CD8-positive, alpha-beta memory T cell (primary cell): ENCODE measurements around the gene MGAT4B. TPM values are rescaled to one million over a fixed set of nuclear protein-coding genes. Genes with fewer than 3 reads are reported as not detected.

ENCODE experiments used
- CTCF ChIA-PET: fragments of 350-600 bp; sonication (Branson Sonifier 250); formaldehyde crosslinking; loops from one replicate; lab custom pipeline; 2021; ENCODE audit warnings: antibody characterized with exemption; lab: Charles Lee
- POLR2A ChIA-PET: fragments of 350-600 bp; sonication (Branson Sonifier 250); formaldehyde crosslinking; loops from one replicate; lab custom pipeline; 2021; ENCODE audit warnings: antibody characterized with exemption; lab: Charles Lee
- DNase-seq, 5 donors: peaks; one replicate each; pipeline versions ENCODE4 v3.0.0 to v3.0.0-alpha.2; 2020 to 2022; ENCODE audit warnings: mixed read lengths in 1 of 5
- H3K27ac ChIP-seq: one replicate; pipeline ENCODE4 v1.7.0; 2013; ENCODE audit warnings: low read depth, mild to moderate bottlenecking, low read length, moderate library complexity
- H3K27me3 ChIP-seq: 2 replicates; pipeline ENCODE4 v1.7.0; 2013; ENCODE audit warnings: low read length, mild to moderate bottlenecking; ENCODE audit not compliant: insufficient read depth, poor library complexity, severe bottlenecking
- H3K36me3 ChIP-seq: 2 replicates; pipeline ENCODE4 v1.7.0; 2013; ENCODE audit warnings: mild to moderate bottlenecking, low read length, moderate library complexity; ENCODE audit not compliant: insufficient read depth
- H3K4me1 ChIP-seq: 2 replicates; pipeline ENCODE4 v1.7.0; 2013; ENCODE audit warnings: mild to moderate bottlenecking, low read length, moderate library complexity; ENCODE audit not compliant: insufficient read depth
- H3K4me3 ChIP-seq: 2 replicates; pipeline ENCODE4 v1.7.0; 2013; ENCODE audit warnings: mild to moderate bottlenecking, low read length
- H3K9me3 ChIP-seq: 2 replicates; pipeline ENCODE4 v1.7.0; 2013; ENCODE audit warnings: mild to moderate bottlenecking, low read length
- H3K27ac Mint-ChIP-seq, 8 donors: one replicate each; pipeline ENCODE4 v1.8.0; 2020 to 2021; ENCODE audit warnings: mixed read lengths in 8 of 8, mild to moderate bottlenecking in 6 of 8, inconsistent platforms in 3 of 8, moderate library complexity in 3 of 8
- H3K27me3 Mint-ChIP-seq, 2 donors: one replicate each; pipeline ENCODE4 v1.8.0; 2020 to 2021; ENCODE audit warnings: mixed read lengths in 2 of 2, mild to moderate bottlenecking in 1 of 2, moderate library complexity in 1 of 2
- H3K36me3 Mint-ChIP-seq, 3 donors: one replicate each; pipeline ENCODE4 v1.8.0; 2020 to 2021; ENCODE audit warnings: mixed read lengths in 3 of 3, inconsistent platforms in 1 of 3, mild to moderate bottlenecking in 1 of 3
- H3K4me1 Mint-ChIP-seq, 3 donors: one replicate each; pipeline ENCODE4 v1.8.0; 2020 to 2021; ENCODE audit warnings: mixed read lengths in 3 of 3, inconsistent platforms in 1 of 3, mild to moderate bottlenecking in 1 of 3
- H3K4me3 Mint-ChIP-seq, 7 donors: one replicate each; pipeline ENCODE4 v1.8.0; 2020 to 2021; ENCODE audit warnings: mixed read lengths in 7 of 7, mild to moderate bottlenecking in 6 of 7, moderate library complexity in 4 of 7, inconsistent platforms in 2 of 7
- H3K9me3 Mint-ChIP-seq, 5 donors: one replicate each; pipeline ENCODE4 v1.8.0; 2020 to 2022; ENCODE audit warnings: mixed read lengths in 5 of 5, mild to moderate bottlenecking in 3 of 5, moderate library complexity in 2 of 5, inconsistent platforms in 1 of 5
- polyA plus RNA-seq: library from polyadenylated mRNA; unstranded; fragments of 300-500 nt; fragmentation: Illumina TruSeq; gene quantifications from one replicate; pipeline ENCODE4 v1.2.3, GENCODE V29; 2021
- total RNA-seq, 2 experiments: library from RNA; stranded (reverse); gene quantifications; one replicate each; pipeline ENCODE4 v1.2.3, GENCODE V29; 2021

The MGAT4B gene
- 100 to 1,000 TPM in 1 of 2 experiments, 10 to 100 TPM in 1; 94.0 to 103 TPM for total RNA-seq
- 21.0 TPM for polyA plus RNA-seq

- no peaks in the 10 kb centered on the region for H3K27me3 Mint-ChIP-seq
- H3K4me3 Mint-ChIP-seq = peak within 1 kb of the TSS; percentile 66 to 91 (median 79)
These were observed at the start of gene MGAT4B for GRCh38 chr5:179806250-179807048. MGAT4B (minus strand) TSS chr5:179806866; CDS start chr5:179806583, 283 bp downstream.

DNA sequence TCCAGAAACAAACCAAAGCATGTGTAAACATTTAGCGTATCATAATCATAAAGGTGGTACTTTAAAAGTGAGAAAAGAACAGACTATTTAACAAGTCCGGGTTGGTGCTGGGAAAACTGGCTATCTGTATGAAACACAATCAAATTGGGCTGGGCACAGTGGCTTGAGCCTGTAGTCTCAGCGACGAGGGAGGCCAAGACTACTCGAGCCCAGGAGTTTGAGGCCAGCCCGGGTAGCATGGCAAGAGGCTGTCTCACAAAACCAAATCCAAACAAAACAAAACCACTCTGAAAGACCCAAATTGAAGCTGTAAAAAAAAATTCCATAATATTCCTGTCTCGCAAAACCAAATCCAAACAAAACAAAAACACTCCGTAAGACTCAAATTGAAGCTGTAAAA is 47.7 kb upstream of the MGAT4B start:
- H3K36me3 ChIP-seq = peaks cover 26% of the 10 kb centered on the region
- H3K4me3 ChIP-seq = no peak overlapping the region
- Mint-ChIP-seq H3K36me3 (peaks cover 3 to 31% (median 5%) of the 10 kb centered on the region in 3 donors), H3K9me3 (no peaks in the 10 kb centered on the region), H3K4me1 (peaks cover 18 to 45% (median 21%) of the 10 kb centered on the region in 3 donors), H3K27me3 (no peaks in the 10 kb centered on the region), H3K4me3 (peak overlapping the region in 1 of 7 donors; percentile 48), H3K27ac (peak overlapping the region in 1 of 8 donors; percentile 54)
- ChIA-PET POLR2A (no interaction called here), CTCF (interaction anchor here (1.7 kb wide), 1 partner anchor 11 kb away, joined by 4 read pairs; no protein-coding TSS in a partner anchor)
- no peak overlapping the region for H3K27ac ChIP-seq
- no peaks in the 10 kb centered on the region for H3K27me3 ChIP-seq
- peak in 1 of 5 donors; percentile 26 for DNase-seq
- no peaks in the 10 kb centered on the region for H3K9me3 ChIP-seq
- peaks cover 6% of the 10 kb centered on the region for H3K4me1 ChIP-seq

More at GRCh38 chr5:179806250-179807048, at the start of gene MGAT4B:
- peak; percentile 48 to 70 (median 53) for DNase-seq
- Mint-ChIP-seq H3K4me1 (peaks cover 27 to 38% (median 28%) of the 10 kb centered on the region in 3 donors), H3K27ac (peak within 1 kb of the TSS in 5 of 8 donors; percentile 26 to 72 (median 56)), H3K9me3 (peaks cover 0 to 4% (median 0%) of the 10 kb centered on the region in 5 donors), H3K36me3 (peaks cover 1 to 6% (median 3%) of the 10 kb centered on the region in 3 donors)
- H3K27me3 ChIP-seq = no peaks in the 10 kb centered on the region
- peaks cover 33% of the 10 kb centered on the region for H3K4me1 ChIP-seq
- peak within 1 kb of the TSS; percentile 54 for H3K27ac ChIP-seq
- ChIA-PET CTCF (interaction anchor here (0.9 kb wide), 2 partner anchors 9 to 44 kb away, joined by 3 to 4 read pairs; no protein-coding TSS in a partner anchor), POLR2A (interaction anchor here (1.0 to 1.8 kb wide), 6 partner anchors 9 to 183 kb away, joined by 3 to 12 read pairs (median 5); partner anchors contain the start of genes HNRNPH1, LTC4S and SQSTM1)
- no peaks in the 10 kb centered on the region for H3K9me3 ChIP-seq
- no peaks in the 10 kb centered on the region for H3K36me3 ChIP-seq
- H3K4me3 ChIP-seq = peak within 1 kb of the TSS; percentile 41

GRCh38 chr5:179852993-179853547 is 46.4 kb upstream of the MGAT4B start:
- ChIA-PET CTCF (interaction anchor here (1.7 kb wide), 1 partner anchor 9 kb away, joined by 4 read pairs; no protein-coding TSS in a partner anchor), POLR2A (no interaction called here)
- Histone ChIP-seq H3K27ac (no peak overlapping the region), H3K36me3 (peaks cover 35% of the 10 kb centered on the region), H3K4me3 (no peak overlapping the region), H3K4me1 (peaks cover 6% of the 10 kb centered on the region), H3K9me3 (no peaks in the 10 kb centered on the region), H3K27me3 (no peaks in the 10 kb centered on the region)
- Mint-ChIP-seq H3K9me3 (no peaks in the 10 kb centered on the region), H3K27me3 (no peaks in the 10 kb centered on the region), H3K27ac (peak overlapping the region in 1 of 8 donors; percentile 90), H3K36me3 (peaks cover 3 to 24% (median 5%) of the 10 kb centered on the region in 3 donors), H3K4me3 (no peak overlapping the region), H3K4me1 (peaks cover 13 to 40% (median 16%) of the 10 kb centered on the region in 3 donors)
- no peak for DNase-seq

- no peaks in the 10 kb centered on the region for H3K27me3 ChIP-seq
- H3K36me3 Mint-ChIP-seq = peaks cover 6 to 75% (median 12%) of the 10 kb centered on the region in 3 donors
- H3K9me3 Mint-ChIP-seq = no peaks in the 10 kb centered on the region
- no peak overlapping the region for H3K4me3 Mint-ChIP-seq
- H3K4me1 Mint-ChIP-seq = peaks cover 7 to 11% (median 8%) of the 10 kb centered on the region in 3 donors
- ChIA-PET POLR2A (no interaction called here), CTCF (interaction anchor here (1.8 kb wide), 1 partner anchor 39 kb away, joined by 6 read pairs; no protein-coding TSS in a partner anchor)
- H3K4me3 ChIP-seq = no peak overlapping the region
- peak overlapping the region in 3 of 8 donors; percentile 20 to 76 (median 32) for H3K27ac Mint-ChIP-seq
- no peak for DNase-seq
- H3K9me3 ChIP-seq = no peaks in the 10 kb centered on the region
- peaks cover 10% of the 10 kb centered on the region for H3K4me1 ChIP-seq
- peaks cover 36% of the 10 kb centered on the region for H3K36me3 ChIP-seq
- H3K27me3 Mint-ChIP-seq = no peaks in the 10 kb centered on the region
- no peak overlapping the region for H3K27ac ChIP-seq
These were observed 35.0 kb upstream of the MGAT4B start for GRCh38 chr5:179841621-179842020.

GRCh38 chr5:179840766-179841165 is 34.1 kb upstream of the MGAT4B start:
- H3K4me3 Mint-ChIP-seq = no peak overlapping the region
- Histone ChIP-seq H3K27ac (no peak overlapping the region), H3K36me3 (peaks cover 44% of the 10 kb centered on the region), H3K27me3 (no peaks in the 10 kb centered on the region), H3K4me3 (no peak overlapping the region), H3K4me1 (peaks cover 18% of the 10 kb centered on the region), H3K9me3 (no peaks in the 10 kb centered on the region)
- POLR2A ChIA-PET = no interaction called here
- CTCF ChIA-PET = interaction anchor here (1.8 kb wide), 1 partner anchor 38 kb away, joined by 6 read pairs; no protein-coding TSS in a partner anchor
- peaks cover 15 to 20% (median 16%) of the 10 kb centered on the region in 3 donors for H3K4me1 Mint-ChIP-seq
- no peaks in the 10 kb centered on the region for H3K9me3 Mint-ChIP-seq
- peaks cover 5 to 76% (median 16%) of the 10 kb centered on the region in 3 donors for H3K36me3 Mint-ChIP-seq
- no peak for DNase-seq
- peak overlapping the region in 2 of 8 donors; percentile 20 to 80 for H3K27ac Mint-ChIP-seq
- H3K27me3 Mint-ChIP-seq = no peaks in the 10 kb centered on the region

- no peak overlapping the region for H3K4me3 ChIP-seq
These were observed 33.7 kb upstream of the MGAT4B start for GRCh38 chr5:179840321-179840720.

DNA sequence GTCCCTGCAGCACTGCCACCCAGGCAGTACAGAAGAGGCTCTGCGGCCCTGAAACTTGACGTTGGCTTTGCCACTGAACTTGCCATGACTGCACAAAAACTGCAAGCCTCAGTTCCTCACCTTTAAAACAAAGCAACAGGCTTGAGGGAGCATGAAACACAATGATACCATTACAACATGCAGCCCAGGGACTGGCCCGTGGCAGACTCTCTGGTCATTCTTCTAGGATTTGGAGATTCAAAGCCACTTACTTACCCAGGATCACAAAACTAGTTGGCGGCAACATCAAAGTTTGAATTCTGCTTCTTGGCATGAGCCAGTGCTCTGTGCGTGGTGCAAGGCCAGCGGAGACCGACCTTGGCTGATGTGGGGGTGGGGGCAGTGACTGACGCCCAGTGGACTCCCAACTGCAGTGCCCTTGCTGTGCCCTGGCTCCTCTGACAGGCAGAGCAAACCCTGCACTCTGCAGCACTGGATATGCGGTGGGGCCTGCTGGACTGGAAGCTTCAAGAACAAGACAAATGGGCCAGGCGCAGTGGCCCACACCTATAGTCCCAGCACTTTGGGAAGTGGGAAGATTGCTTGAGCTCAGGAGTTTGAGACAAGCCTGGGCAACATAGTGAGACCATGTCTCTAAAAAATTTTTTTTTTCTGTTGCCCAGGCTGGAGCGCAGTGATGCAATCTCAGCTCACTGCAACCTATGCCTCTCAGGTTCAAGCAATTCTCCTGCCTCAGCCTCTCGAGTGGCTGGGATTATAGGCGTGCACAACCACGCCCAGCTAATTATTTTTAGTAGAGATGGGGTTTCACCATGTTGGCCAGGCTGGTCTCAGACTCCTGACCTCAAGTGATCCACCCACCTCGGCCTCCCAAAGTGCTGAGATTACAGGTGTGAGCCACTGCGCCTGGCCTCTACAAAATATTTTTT is 32.9 kb upstream of the MGAT4B start:
- H3K27ac ChIP-seq = no peak overlapping the region
- Mint-ChIP-seq H3K4me1 (peaks cover 15 to 25% (median 16%) of the 10 kb centered on the region in 3 donors), H3K4me3 (no peak overlapping the region), H3K27me3 (no peaks in the 10 kb centered on the region), H3K27ac (peak overlapping the region in 5 of 8 donors; percentile 35 to 84 (median 58)), H3K9me3 (no peaks in the 10 kb centered on the region), H3K36me3 (peaks cover 4 to 78% (median 15%) of the 10 kb centered on the region in 3 donors)
- H3K4me3 ChIP-seq = no peak overlapping the region
- ChIA-PET CTCF (no interaction called here), POLR2A (no interaction called here)
- H3K9me3 ChIP-seq = no peaks in the 10 kb centered on the region
- no peaks in the 10 kb centered on the region for H3K27me3 ChIP-seq
- peaks cover 44% of the 10 kb centered on the region for H3K36me3 ChIP-seq
- H3K4me1 ChIP-seq = peaks cover 18% of the 10 kb centered on the region
- DNase-seq = no peak

More at GRCh38 chr5:179840321-179840720, 33.7 kb upstream of the MGAT4B start:
- Mint-ChIP-seq H3K27ac (peak overlapping the region in 2 of 8 donors; percentile 51 to 80), H3K4me3 (no peak overlapping the region), H3K36me3 (peaks cover 4 to 78% (median 17%) of the 10 kb centered on the region in 3 donors), H3K27me3 (no peaks in the 10 kb centered on the region), H3K9me3 (no peaks in the 10 kb centered on the region), H3K4me1 (peaks cover 15 to 24% (median 16%) of the 10 kb centered on the region in 3 donors)
- ChIA-PET CTCF (no interaction called here), POLR2A (no interaction called here)
- no peak for DNase-seq
- Histone ChIP-seq H3K27me3 (no peaks in the 10 kb centered on the region), H3K9me3 (no peaks in the 10 kb centered on the region), H3K27ac (no peak overlapping the region), H3K4me1 (peaks cover 18% of the 10 kb centered on the region), H3K36me3 (peaks cover 44% of the 10 kb centered on the region)
